ENCODE data around the gene MAP7D3.

Gene MAP7D3

DNA sequence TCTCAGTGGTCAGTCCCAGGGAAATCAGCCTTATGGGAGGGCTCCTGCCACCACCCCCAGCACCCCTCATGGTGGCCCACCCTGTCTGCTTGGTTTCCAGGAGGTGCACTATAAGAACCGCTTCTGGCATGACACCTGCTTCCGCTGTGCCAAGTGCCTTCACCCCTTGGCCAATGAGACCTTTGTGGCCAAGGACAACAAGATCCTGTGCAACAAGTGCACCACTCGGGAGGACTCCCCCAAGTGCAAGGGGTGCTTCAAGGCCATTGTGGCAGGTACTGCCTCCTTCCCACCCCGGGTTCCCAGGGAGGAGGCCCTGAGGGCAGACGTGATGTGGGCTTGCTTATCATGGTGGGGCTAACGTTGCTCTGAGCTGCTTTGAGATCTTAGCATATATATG lies 44.3 kb downstream of the MAP7D3 start:
- DNase-seq (ENCODE audit: low read depth, low spot score): no peak

DNA sequence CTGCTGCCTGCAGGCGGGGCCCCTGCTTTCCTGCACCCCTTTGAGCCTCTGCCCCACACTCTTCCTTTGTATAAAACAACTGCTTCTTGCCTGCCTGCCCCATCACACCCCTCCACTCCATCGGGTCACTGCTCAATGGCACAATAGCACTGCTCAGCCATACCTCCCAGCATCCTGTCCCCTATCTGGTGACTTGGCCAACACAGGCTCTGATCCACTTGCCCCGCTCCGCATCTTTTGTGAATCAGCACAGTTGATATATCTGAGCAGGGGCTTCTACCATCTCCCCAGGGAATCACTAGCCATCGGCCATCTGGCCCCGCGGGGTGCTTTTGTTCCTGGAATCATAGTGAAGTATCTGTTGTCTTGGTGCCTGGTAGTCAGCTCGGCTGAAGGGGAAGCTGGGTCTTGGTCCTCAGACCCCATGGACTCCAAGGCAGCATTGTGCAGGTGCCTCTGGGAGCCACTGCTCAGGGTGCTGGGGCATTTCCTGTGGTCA lies 45.3 kb downstream of the MAP7D3 start:
- DNase-seq (ENCODE audit: low read depth, low spot score): no peak

DNA sequence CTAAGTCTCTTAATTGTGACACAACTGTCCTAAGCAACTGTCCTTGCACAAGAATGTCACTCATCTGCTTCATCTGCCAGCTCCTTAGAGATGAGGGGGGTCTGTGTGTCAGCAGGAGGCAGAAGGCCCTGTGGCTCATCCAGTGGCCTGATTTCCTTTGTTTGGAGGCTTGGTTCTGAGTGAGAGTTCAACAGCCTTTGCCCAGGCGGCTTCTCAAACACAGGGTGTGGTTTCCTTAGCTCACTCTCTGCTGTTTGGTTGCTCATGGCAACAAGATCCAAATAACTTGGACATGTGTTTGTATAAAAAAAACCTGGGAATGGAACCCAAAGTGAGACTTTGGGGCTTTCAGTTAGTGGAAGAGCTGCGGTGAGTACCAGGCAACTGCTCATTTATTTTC lies 46.6 kb downstream of the MAP7D3 start:
- no peak for DNase-seq (ENCODE audit: low read depth, low spot score)

- DNase-seq (ENCODE audit: low read depth, low spot score): no peak
Observed at GRCh38 chrX:136203951-136204350, 47.2 kb downstream of the MAP7D3 start.

DNA sequence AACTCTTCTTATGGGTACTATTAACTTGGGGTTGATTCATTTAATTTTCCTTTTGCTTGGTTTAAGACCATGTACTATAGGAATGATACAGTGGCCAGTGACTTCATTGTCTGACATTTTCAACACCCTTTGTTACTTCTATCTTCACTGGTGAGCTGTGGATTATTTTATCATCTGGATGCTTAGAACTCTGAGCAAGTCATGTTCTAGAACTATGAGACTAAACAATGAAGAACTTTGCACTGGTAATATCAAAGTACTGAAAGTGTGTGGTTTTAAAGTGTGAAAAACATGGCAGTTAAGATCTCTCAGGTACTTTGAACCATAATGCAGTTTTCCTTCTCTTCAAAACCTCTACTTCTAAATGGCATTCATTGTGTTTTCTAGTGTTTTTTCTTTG lies 47.8 kb downstream of the MAP7D3 start:
- no peak for DNase-seq (ENCODE audit: low read depth, low spot score)

DNA sequence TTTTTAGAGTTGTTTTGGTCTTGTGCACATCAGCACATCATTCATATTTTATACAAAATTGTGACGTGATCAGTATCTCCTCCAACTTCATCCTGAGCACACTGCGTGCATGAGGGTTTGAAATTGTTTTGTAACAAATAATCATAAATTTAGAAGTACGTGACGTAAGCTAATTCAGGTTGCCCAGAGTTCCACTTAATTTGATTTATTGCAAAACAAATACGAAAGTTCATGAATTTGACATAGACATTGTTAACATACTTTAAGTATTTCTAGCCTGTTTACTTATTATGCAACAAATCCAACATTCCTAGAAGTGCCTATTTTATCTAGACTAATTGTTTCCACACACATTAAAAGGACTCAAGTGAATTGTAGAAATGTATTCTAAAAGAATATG lies 48.3 kb downstream of the MAP7D3 start:
- no peak for DNase-seq (ENCODE audit: low read depth, low spot score)

DNA sequence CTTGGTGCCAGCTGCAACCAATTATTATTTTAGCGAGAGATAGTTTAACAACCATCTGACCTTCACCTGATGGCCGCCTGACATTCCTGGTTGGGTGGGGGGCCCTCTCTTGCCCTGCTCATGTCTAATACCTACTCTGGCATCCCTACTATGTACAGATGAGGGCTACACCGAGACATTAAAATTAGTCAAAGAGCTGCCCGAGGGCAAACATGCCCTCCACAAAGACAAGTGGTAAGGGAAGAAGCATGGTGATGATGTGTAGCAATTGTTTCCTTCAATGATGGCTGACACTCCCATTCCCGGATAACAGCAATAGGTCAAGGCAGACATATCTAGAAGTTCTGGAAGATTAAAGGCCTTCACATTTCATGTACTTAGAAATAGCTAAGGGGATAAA lies 49.6 kb downstream of the MAP7D3 start:
- no peak for DNase-seq (ENCODE audit: low read depth, low spot score)

GRCh38 chrX:136200466-136200865 lies 50.7 kb downstream of the MAP7D3 start:
- DNase-seq (ENCODE audit: low read depth, low spot score): no peak

DNA sequence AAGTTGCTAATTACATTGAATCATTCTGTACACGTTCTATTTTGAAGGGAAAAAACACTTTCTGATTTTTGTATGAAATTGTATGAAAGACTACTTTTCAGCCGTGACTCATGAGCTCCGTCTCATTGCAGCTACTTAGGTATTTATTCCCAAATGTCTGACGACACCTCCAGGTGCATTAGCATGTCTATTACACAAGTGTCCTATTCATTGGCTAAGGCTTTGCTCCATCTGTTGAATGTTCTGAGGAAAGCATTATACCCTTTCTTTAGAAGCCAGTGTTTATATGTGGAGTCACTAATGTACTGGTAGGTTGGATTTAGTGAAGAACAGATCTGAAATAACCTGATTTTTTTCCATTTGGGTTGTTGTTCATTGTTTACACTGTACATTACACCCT lies 51.8 kb downstream of the MAP7D3 start:
- DNase-seq (ENCODE audit: low read depth, low spot score): no peak

GRCh38 chrX:136198678-136199243 lies 52.4 kb downstream of the MAP7D3 start:
- no peak for DNase-seq (ENCODE audit: low read depth, low spot score)

DNA sequence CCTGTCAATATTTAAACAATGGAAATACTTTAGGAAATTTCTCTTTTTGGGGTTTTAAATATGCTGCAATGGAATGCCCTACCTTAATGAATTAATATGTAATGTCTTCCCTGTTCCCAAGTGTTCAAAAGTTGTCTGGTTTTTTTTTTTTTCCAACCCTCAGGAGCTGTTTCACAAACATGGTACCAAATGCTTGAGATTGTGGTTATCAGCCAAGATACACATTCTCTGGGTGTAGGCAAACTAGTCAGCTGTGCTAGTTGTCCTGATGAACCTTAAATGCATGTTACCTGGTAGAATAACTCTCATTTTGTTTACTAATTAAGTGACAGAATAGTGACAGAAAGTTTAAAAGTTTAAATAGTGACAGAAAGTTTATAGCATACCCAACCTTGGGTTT lies 53.2 kb downstream of the MAP7D3 start:
- no peak for DNase-seq (ENCODE audit: low read depth, low spot score)

GRCh38 chrX:136196691-136197155 lies 54.5 kb downstream of the MAP7D3 start:
- no peak for DNase-seq (ENCODE audit: low read depth, low spot score)

DNA sequence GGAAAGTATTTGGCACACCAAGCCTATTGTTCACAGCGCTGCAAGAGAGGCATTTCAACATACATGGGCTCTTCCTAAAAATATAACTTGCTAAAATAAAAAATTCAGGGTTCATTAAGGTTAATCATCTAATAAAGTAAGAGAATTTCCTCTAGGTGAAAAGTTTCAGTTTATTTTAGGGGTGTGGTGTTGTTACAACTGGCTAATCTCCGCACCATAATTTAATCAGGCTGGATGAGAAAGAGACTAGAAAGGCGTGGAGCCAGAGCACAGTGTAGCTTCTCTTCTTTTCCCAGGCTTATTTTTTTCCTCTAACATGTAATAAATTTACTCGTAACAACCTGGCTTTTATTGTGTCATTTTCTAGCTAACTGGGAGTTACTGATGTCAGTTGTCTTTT lies 56.0 kb downstream of the MAP7D3 start:
- DNase-seq (ENCODE audit: low read depth, low spot score): no peak

DNA sequence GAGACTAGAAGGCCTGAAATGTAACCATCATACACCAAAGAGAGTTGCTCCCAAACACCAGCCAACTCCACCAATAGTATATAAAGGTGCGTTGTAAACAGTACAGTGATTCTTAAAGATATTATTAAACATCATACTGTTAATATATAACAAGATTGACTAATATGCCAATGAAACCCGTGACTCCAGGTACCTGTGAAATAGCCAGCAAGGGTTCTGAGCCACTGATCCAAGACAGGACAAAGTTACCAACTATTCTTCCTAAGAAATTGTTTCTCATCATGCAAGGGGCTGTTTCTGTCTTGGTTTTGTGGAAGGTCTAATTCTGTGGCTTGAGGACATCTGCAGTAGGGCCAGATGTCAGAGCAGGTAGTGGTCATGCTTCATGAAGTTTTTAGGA lies 56.7 kb downstream of the MAP7D3 start:
- no peak for DNase-seq (ENCODE audit: low read depth, low spot score)

GRCh38 chrX:136193771-136194170 lies 57.4 kb downstream of the MAP7D3 start:
- DNase-seq (ENCODE audit: low read depth, low spot score): no peak

DNA sequence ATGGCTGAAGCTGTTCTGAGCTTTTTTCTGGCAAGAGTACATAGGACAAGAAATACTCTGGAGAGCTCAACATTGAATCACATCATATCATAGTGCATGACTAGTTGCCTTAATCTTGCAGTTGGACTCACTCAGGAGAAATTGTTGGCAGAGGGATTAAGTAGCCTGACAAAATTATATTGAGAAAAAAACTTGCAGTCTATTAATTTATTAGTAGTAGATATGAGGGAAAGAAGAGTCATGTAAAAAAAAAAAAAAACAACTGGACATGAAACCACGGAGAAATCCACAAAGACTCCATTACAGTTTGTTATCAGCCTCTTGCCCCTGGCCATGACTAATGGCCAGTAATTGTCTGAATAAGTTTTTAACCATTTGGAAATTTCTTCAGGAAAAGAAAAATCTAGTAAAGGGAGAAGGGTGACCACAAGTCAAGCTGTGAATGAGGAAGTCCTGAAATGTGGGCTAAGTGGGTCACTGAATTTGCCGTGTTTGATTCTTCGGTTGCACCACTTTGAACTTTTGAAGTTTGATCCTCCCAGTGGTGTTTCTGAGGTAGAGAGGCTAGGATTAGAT lies 58.3 kb downstream of the MAP7D3 start:
- no peak for DNase-seq (ENCODE audit: low read depth, low spot score)

DNA sequence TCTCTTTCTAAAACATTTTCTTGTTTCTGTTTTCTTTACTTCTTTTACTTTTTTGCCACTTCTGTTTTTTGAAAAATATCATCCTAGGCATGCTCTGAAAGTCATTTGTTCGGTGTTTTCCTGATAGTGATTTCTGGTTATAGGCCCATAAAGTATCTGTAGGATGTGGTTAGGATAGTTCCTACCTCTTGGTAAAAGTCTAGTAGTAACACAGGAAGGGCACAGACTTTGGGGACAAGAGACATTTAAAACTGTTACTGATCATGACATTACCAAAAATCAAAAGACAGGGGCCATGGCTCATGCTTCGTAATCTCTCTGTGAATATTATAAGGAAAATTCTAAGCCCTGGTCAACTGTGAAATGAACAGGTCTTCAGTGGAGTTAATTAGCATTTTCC lies 59.1 kb downstream of the MAP7D3 start:
- no peak for DNase-seq (ENCODE audit: low read depth, low spot score)

DNA sequence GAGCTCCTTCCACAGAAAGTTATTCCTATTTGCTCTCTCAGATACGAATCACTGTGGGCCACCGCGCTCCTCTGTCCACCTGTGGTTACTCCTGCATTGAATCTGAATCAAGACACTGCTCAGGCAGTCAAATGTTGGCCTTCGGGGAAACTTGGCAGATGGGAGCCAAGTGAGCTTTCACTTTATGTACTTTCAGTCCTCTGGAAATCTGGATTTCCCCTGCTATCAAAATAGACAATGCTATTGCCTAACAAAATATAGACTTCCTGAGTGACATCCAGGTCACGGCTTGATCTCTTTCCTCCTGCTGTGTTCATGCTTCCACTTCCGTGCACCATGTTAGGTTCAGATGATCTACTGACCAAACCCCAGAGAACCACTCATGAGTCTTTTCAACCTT lies 60.0 kb downstream of the MAP7D3 start:
- DNase-seq (ENCODE audit: low read depth, low spot score): no peak

GRCh38 chrX:136190038-136190713 lies 61.0 kb downstream of the MAP7D3 start:
- DNase-seq (ENCODE audit: low read depth, low spot score): no peak

GRCh38 chrX:136189222-136189621 lies 62.0 kb downstream of the MAP7D3 start:
- DNase-seq (ENCODE audit: low read depth, low spot score): no peak

- DNase-seq (ENCODE audit: low read depth, low spot score): no peak
Observed at GRCh38 chrX:136186023-136186413, 65.2 kb downstream of the MAP7D3 start.

- no peak for DNase-seq (ENCODE audit: low read depth, low spot score)
Observed at GRCh38 chrX:136185401-136186022, 65.7 kb downstream of the MAP7D3 start.

- DNase-seq (ENCODE audit: low read depth, low spot score): no peak
Observed at GRCh38 chrX:136183917-136184316, 67.3 kb downstream of the MAP7D3 start.
